Measurements from ENCODE around the gene SLC2A9. TPM values are rescaled to one million over a fixed set of nuclear protein-coding genes. Genes with fewer than 3 reads are reported as not detected.

The SLC2A9 gene
- total RNA-seq, 1 experiment from 2014 or later: 33.3 TPM

DNA sequence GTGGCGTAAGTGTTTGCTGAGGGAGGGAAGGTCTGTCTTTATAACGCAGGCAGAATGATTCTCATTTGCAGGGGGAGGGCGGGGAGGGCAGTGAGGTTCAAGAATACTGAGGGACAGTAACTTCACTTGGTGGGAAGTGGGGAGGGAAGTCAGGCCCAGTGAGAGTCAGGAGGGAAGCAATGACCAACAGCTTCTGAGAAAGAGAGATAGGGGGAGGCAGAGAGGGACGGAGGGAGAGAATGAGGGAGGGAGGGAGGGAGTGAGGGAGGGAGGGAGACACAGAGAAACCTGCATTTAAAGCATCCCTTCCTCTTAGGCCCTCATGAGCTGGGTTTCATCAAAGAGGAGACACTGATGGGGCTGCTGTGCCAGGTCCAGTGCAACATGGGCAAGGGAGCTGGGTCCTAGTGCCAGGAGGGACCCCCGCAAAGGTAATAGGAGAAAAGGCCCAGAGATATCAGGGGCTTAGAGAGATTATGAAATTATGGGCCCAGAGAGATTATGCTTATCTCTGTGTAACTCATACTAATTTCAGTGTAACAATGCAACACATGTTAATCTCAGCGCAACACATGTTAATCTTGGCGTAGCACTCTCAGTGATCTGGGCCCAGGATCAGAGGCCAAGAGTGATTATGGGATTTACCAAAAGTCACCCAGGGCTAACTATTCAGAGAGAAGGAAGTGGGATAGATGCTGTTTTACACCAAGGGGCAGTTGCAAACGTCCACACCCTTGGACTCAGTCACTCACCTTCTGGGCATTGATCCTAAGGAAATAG lies 127.8 kb downstream of the SLC2A9 start:
- DNase-seq (ENCODE audit: unreplicated experiment): no peak
- Mint-ChIP-seq H3K27me3 (ENCODE audit: insufficient read depth, unreplicated experiment) (no peaks in the 10 kb centered on the region), H3K4me1 (ENCODE audit: insufficient read depth, unreplicated experiment) (no peaks in the 10 kb centered on the region), H3K9me3 (ENCODE audit: unreplicated experiment) (no peaks in the 10 kb centered on the region), H3K4me3 (ENCODE audit: unreplicated experiment) (no peak overlapping the region), H3K36me3 (ENCODE audit: insufficient read depth, unreplicated experiment) (no peaks in the 10 kb centered on the region), H3K27ac (ENCODE audit: low read depth, unreplicated experiment) (no peak overlapping the region)
- no TSS peak for BruUV-seq (replicated peaks)
- intact Hi-C loops (cut with micrococcal nuclease): no loop called here
- ChIA-PET CTCF (interaction anchor here (1.2 kb wide), 1 partner anchor 120 kb away, joined by 3 read pairs; no protein-coding TSS in a partner anchor), POLR2A (no interaction called here)
- TF ChIP-seq, protein P1, sequence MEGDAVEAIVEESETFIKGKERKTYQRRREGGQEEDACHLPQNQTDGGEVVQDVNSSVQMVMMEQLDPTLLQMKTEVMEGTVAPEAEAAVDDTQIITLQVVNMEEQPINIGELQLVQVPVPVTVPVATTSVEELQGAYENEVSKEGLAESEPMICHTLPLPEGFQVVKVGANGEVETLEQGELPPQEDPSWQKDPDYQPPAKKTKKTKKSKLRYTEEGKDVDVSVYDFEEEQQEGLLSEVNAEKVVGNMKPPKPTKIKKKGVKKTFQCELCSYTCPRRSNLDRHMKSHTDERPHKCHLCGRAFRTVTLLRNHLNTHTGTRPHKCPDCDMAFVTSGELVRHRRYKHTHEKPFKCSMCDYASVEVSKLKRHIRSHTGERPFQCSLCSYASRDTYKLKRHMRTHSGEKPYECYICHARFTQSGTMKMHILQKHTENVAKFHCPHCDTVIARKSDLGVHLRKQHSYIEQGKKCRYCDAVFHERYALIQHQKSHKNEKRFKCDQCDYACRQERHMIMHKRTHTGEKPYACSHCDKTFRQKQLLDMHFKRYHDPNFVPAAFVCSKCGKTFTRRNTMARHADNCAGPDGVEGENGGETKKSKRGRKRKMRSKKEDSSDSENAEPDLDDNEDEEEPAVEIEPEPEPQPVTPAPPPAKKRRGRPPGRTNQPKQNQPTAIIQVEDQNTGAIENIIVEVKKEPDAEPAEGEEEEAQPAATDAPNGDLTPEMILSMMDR (IDR thresholded peaks at IDR 0.05; ENCODE audit: unreplicated experiment): no peak

GRCh38 chr4:9891740-9892139 lies 129.6 kb downstream of the SLC2A9 start:
- TF ChIP-seq, protein P1 (IDR thresholded peaks at IDR 0.05; ENCODE audit: unreplicated experiment): no peak
- CTCF ChIA-PET: interaction anchor here (0.7 kb wide), 1 partner anchor 9 kb away, joined by 3 read pairs; no protein-coding TSS in a partner anchor
- Mint-ChIP-seq H3K27me3 (ENCODE audit: insufficient read depth, unreplicated experiment) (no peaks in the 10 kb centered on the region), H3K36me3 (ENCODE audit: insufficient read depth, unreplicated experiment) (no peaks in the 10 kb centered on the region), H3K4me3 (ENCODE audit: unreplicated experiment) (no peak overlapping the region), H3K4me1 (ENCODE audit: insufficient read depth, unreplicated experiment) (no peaks in the 10 kb centered on the region), H3K27ac (ENCODE audit: low read depth, unreplicated experiment) (no peak overlapping the region), H3K9me3 (ENCODE audit: unreplicated experiment) (no peaks in the 10 kb centered on the region)
- POLR2A ChIA-PET: no interaction called here
- BruUV-seq (replicated peaks): no TSS peak
- no peak for DNase-seq (ENCODE audit: unreplicated experiment)
- intact Hi-C loops (cut with micrococcal nuclease): no loop called here

GRCh38 chr4:9891056-9891455 lies 130.2 kb downstream of the SLC2A9 start:
- ChIA-PET CTCF (interaction anchor here (2.3 kb wide), 1 partner anchor 9 kb away, joined by 8 read pairs; no protein-coding TSS in a partner anchor), POLR2A (no interaction called here)
- TF ChIP-seq, protein P1 (IDR thresholded peaks at IDR 0.05; ENCODE audit: unreplicated experiment): no peak
- no TSS peak for BruUV-seq (replicated peaks)
- no peak for DNase-seq (ENCODE audit: unreplicated experiment)
- Mint-ChIP-seq H3K36me3 (ENCODE audit: insufficient read depth, unreplicated experiment) (no peaks in the 10 kb centered on the region), H3K27me3 (ENCODE audit: insufficient read depth, unreplicated experiment) (no peaks in the 10 kb centered on the region), H3K27ac (ENCODE audit: low read depth, unreplicated experiment) (no peak overlapping the region), H3K9me3 (ENCODE audit: unreplicated experiment) (no peaks in the 10 kb centered on the region), H3K4me3 (ENCODE audit: unreplicated experiment) (no peak overlapping the region), H3K4me1 (ENCODE audit: insufficient read depth, unreplicated experiment) (no peaks in the 10 kb centered on the region)
- intact Hi-C loops (cut with micrococcal nuclease): no loop called here

DNA sequence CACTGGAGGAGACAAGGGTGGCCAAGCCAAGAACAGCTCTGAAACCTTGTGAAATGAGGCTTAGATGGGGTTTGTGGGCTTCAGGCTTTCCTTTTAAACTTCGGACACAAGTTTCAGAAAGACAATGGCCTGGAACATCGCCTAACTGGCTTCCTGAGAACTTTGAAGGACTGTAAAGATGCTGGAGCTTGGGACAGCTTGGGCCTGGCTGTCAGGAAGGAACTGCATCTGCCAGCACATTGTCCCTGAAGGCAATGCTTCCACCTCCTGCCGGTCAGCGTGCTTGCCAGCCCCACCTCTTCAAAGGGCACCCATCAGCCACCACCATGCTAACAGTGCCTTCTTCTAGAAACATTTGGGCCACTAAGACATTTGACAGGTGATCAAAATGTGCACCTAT lies 132.0 kb downstream of the SLC2A9 start:
- DNase-seq (ENCODE audit: unreplicated experiment): no peak
- Mint-ChIP-seq H3K27ac (ENCODE audit: low read depth, unreplicated experiment) (no peak overlapping the region), H3K4me1 (ENCODE audit: insufficient read depth, unreplicated experiment) (no peaks in the 10 kb centered on the region), H3K9me3 (ENCODE audit: unreplicated experiment) (no peaks in the 10 kb centered on the region), H3K4me3 (ENCODE audit: unreplicated experiment) (no peak overlapping the region), H3K36me3 (ENCODE audit: insufficient read depth, unreplicated experiment) (no peaks in the 10 kb centered on the region), H3K27me3 (ENCODE audit: insufficient read depth, unreplicated experiment) (no peaks in the 10 kb centered on the region)
- ChIA-PET CTCF (interaction anchor here (1.4 to 2.3 kb wide), 2 partner anchors 11 to 130 kb away, joined by 5 to 8 read pairs; no protein-coding TSS in a partner anchor), POLR2A (no interaction called here)
- intact Hi-C loops (cut with micrococcal nuclease): no loop called here
- BruUV-seq (replicated peaks): no TSS peak
- TF ChIP-seq, protein P1 (IDR thresholded peaks at IDR 0.05; ENCODE audit: unreplicated experiment): no peak

Data from MCF 10A (cell line).